GM19372 (cell line): ENCODE data around the gene KRT12.

ENCODE experiments used
- ATAC-seq: cut with Tn5 transposase; IDR thresholded peaks from one replicate; pipeline ENCODE4 v1.9.1; 2021; ENCODE audit warnings: mild to moderate bottlenecking, low read depth, moderate library complexity; ENCODE audit not compliant: unreplicated experiment

KRT12 gene

DNA sequence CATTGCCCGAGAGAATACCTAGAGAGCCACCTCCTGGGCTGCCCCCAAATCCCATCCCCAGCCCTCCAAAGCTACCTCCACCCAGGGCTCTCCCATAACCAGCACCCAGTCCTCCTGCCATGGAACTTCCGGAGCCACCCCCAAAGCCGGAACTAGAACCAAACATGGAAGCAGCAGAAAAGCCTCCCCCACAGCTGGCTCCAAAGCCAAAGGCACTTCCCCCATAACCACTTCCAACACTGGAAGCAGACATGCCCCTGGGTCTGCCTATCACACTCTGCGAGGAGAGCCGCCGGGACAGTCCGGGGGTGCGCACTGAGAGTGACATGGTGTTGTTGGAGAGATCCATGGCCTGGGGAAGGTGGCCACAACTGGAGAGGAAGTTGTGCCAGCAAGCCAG is at the start of gene KRT12:
KRT12 (minus strand) TSS at position 386 of the 400 bp plus-strand sequence; CDS start at position 349, 37 bp downstream.
- no peak for ATAC-seq

DNA sequence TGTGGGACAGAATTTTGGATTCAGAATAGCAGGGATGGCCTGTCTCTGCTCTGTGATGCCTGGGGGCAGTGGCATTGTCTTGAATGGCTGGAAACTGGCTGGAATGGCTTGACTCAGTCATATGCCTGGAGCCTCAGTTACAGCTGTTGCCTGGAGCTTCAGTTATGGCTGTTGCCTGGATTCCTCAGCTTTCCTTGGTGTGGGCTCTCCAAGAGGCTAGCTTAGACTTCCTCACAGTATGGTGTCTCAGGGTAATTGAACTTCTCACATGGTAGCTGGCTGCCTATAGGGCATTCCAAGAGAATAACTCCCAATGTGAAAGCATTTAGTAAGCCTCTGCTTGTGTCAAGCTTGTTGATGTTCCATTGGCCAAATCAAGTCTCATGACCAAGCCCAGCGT is 49.3 kb upstream of the KRT12 start:
- ATAC-seq: no peak

GRCh38 chr17:40915721-40916256 is 48.8 kb upstream of the KRT12 start:
- no peak for ATAC-seq

GRCh38 chr17:40915199-40915661 is 48.2 kb upstream of the KRT12 start:
- ATAC-seq: no peak

- ATAC-seq: no peak
Measured at GRCh38 chr17:40914075-40914855, 47.2 kb upstream of the KRT12 start.

DNA sequence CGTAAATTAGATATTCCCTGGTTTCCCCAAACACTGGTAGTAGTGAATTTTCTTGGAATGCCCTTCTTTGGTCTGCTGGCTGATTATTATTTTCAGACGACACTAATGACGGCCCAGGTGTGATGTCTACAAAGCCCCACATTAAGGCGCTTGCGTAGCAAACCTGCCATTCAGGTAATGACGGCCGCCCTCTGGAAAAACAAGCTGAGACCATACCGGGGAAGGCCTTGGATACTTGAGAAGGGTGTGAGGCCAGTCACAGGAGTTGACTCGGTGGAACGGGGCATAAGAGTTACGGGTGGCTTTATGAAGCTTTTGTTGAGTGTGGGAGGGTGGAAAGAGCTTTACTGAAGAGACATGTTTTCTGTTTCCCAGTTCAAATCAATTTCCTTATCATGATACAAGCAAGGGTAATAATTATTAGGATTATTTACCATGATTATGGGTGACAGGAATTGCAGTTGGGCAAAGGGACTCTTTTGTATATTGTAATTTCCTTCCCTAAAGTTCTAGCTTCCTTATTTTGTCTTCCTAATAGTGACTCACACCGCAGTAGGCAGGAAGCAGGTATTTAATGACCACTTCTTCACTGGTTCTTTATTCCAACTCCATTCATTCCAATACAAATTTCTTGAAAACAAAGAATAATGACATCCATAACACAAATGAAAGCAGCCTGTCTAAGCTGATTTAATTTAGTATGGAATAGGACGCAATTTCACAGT is 45.6 kb upstream of the KRT12 start:
- ATAC-seq: no peak

DNA sequence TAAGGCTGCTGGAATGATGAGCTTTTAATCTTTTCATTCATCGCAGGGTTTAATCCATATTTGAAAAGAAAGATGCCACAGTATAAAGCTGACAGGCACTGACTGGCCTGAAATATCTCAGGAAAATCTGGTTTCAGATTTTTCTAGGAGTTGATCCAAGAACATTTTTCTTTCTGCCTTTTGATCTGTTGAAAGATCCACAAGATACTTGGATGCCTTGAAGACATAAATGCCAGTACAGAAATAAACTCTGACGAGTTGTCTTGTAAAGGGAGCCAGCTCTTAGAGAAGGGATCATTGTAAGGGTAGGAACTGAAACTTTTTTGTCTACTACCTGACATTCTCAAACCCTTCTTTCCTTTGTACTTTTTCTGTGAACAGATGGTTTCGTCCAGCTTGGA is 43.4 kb upstream of the KRT12 start:
- ATAC-seq: no peak

GRCh38 chr17:40909755-40910154 is 42.7 kb upstream of the KRT12 start:
- no peak for ATAC-seq

GRCh38 chr17:40909351-40909750 is 42.3 kb upstream of the KRT12 start:
- ATAC-seq: no peak

DNA sequence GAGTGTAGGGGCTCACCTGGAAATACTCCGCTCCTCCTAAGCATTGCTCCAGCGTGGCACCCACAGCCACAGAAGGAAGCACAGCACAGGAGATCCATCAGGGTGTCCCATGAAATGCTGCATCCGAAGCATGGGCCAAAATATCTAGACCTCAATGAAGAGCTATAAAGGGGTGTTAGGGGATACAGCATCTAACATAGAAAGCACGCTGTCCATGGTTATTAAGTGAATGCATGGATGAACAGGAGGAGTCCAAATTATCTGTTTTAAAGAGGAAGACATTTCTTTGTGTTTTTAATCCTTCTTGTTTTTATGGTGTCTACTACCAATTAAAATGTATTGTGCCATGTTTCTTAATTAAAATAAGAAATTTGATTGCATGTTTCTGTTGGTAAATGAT is 39.6 kb upstream of the KRT12 start:
- no peak for ATAC-seq

DNA sequence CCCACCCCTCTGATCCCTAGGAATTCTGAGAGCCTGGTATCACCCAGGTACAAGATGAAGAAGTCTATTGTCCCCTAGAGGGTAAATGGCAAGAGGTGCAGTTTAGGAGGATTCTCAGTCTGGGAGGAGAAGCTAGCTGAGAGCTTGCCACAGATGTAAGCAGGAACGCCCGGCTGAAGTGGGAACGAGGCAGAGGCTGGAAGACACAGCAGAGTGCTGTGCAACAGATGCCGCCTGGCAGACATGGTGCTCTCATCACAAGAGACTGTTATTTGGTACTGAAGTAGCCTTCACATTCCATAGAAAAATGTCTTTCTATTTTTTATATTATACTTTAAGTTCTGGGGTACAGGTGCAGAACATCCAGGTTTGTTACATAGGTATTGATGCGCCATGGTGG is 38.3 kb upstream of the KRT12 start:
- no peak for ATAC-seq

DNA sequence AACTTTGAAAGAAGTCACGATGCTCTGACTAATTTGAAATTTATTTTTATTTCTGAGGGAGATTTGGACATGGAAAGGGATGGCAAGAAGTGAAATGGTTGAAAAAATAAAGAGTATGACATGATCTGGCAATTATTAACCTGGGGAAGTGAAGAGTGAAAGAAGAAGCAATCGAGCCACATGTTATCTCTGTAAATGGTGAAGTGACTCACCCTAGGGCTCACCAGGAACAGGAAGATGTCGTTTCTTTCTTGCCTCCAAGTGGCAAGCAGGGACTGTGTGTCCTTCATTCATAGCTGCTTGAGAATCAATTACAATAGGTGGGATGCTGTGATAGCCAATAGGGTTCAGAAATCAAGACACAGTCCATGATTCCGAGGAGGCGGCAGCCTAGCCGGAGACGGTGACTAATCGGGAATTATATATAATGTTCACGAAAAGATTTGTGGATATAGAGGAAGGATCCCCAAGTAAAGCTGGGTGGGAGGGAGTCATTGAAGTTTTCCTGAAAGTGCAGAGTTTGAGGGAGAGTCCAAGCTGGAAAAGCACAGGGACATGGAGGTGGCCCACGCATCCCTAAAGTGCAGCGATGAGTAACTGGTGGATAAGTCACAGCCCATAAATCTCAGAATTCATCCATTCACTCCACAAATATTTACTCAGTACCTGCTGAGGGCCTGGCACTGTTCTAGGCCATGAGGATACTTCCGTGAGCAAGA is 36.3 kb upstream of the KRT12 start:
- no peak for ATAC-seq

DNA sequence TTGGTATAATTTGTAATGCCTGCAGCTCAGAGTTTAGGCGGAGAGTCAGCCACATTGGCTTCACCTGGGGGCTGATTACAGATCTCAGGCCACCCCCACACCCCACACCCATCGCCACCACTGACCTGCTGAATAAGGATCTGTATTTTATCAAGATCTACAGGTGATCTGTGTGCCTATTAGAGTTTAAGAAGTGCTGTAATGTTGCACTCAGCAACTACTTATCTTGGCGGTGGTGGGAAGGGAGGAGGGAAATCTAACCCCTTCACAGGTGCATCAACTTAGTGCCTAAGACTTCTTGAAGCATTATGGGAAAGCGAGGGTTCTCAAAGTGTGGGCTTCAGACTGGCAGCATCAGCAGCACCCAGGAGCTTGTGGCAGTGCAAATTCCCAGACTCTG is 35.5 kb upstream of the KRT12 start:
- ATAC-seq: no peak

DNA sequence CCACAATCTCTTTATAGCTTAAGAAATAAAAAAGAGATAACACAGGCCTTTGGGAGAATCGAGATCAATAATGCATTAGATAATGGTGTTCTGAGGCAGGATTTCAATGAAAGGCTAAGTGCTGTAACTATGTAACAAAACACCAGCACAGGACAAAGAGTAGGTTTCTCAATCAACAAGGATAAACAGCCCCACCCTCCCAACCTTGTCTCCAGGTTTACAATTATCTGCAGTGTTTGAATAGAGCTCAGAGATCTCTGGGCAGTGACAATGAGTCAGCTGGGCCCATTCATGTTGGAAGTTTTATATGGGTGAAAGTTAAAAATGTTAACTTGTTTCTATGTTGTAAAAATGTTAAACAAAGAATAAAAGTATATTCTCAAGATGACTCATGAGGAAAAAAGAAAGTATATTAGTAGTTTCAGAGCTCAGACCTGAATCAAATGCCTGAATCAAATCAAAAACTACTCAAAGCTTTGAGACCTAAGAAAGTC is 35.0 kb upstream of the KRT12 start:
- ATAC-seq: no peak

DNA sequence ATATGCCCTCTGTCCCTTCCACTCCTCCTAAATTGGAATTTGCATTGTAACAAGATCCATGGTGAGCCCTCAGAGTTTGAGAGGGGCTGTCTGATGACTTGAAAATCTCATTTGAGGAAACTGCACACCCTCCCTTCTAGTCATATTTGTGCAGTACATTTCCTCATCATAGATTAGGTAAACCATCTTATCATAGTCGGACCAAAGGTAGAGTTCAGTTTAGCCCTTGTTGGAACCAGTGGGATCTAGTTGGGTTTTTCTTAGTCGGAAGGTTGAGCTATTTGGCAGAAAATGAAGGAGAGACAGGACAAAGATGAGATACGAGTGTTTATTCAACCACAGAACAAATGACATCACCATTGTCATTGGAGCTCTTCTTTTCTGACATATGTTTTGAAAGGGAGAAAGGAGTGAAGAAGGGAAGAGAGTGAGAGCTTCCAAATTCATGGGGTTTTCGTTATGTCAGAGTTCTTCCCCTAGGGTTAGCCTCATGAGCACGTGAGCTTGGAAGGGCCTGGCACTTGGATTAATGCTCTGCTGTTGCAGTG is 33.9 kb upstream of the KRT12 start:
- no peak for ATAC-seq

DNA sequence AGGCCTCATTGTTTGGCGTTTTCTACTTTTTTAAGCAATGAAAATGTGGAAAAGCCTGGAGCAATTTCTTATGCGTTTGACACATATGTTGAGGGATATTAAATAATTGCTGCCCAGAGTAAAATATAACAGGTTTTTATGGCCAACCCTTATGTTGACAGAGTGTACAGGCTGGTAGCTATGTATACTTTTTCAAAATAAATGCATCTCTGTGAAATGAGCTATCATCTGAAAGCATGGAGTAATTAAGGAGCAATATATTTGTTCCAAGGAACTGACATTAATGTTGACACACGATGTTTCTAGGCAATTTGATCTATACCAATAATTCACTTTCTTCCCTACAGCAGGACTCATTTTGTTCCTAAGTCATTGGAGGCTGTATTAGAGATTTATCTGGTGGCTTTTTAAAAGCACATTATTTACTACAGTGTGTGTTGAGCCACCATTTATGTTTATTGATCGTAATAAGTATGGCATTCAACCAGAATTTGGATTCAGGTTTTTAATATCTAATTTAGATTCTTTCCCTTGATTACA is 30.0 kb upstream of the KRT12 start:
- ATAC-seq: no peak

DNA sequence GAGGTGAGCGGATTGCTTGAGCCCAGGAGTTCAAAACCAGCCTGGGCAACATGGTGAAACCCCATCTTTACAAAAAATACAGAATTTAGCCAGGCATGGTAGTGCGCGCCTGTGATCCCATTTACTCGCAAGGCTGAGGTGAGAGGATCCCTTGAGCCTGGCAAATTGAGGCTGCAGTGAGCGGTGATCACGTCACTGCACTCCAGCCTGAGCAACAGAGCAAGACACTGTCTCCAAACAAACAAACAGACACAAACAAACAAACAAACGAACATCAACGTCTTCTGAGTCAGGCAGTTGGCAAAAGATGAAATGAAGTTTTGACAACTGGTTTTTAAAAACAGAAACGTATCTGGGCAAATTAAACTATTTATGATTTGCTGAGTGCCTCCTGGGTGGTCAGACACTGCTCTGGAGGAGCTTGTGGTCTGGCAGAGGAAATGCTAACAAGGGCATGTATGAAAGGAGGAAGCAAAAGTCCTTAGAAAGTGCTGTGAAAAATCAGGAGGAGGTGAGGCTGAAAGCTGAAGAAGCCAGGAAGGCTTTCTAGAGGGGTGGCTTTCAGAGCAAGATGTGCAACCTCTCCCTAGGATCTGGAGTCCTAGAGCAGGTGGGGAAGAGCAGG is 28.2 kb upstream of the KRT12 start:
- no peak for ATAC-seq

GRCh38 chr17:40888196-40888720 is 21.2 kb upstream of the KRT12 start:
- no peak for ATAC-seq

DNA sequence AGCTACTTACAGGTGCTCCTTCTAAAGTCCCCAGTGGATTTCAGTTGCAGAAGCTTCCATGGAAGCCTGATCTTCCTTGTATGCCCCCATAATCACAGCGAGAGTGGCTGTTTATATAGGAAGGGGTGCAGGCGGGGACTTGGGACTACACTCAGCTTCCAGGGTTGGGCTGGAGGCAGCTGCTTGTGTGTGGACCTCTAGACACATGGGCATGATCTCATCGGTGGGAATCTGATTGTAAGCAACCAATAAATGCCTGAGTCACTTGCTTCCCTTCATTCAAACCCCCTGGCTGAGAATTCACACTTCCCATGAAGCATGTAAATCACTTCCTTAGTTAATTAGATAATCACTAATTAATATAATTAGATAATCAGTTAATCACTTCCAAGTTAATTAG is 19.1 kb upstream of the KRT12 start:
- no peak for ATAC-seq
